ENCODE results near the gene LPCAT1. TPM values are rescaled to one million over a fixed set of nuclear protein-coding genes. Genes with fewer than 3 reads are reported as not detected.

LPCAT1 gene
- total RNA-seq, 1 donor from 2014 or later: 269 TPM

DNA sequence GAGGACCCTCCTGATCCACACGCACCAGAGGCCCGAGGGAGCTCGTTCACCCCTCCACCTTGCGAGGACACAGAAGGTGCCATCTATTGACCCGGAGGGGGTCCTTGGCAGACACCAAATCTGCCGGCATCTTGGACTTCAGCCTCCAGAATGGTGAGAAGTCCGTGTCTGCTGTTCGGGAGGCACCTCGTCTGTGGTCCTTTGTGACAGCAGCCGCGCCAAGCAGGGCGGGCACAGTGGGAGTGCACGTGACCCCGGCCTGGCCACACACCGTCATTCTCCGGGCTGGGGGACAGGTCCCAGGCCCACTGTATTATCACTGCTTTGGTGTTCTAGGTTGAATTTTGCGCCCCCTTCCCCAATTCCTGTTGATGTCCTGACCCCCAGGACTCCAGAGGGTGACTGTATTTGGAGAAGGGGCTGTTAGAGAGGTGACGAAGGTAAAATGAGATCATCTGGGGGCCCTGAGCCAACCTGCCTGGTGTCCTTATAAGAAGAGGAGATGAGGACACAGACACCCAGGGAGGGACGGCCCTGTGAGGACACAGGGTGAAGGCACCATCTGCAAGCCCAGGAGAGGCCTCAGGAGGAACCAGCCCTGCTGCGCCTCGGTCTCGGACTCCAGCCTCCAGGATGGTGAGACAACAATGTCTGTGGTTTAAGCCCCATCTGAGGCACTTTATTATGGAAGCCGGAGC is 15.7 kb downstream of the LPCAT1 start:
- intact Hi-C loops (cut with micrococcal nuclease): no loop called here
- TF ChIP-seq, protein P1, sequence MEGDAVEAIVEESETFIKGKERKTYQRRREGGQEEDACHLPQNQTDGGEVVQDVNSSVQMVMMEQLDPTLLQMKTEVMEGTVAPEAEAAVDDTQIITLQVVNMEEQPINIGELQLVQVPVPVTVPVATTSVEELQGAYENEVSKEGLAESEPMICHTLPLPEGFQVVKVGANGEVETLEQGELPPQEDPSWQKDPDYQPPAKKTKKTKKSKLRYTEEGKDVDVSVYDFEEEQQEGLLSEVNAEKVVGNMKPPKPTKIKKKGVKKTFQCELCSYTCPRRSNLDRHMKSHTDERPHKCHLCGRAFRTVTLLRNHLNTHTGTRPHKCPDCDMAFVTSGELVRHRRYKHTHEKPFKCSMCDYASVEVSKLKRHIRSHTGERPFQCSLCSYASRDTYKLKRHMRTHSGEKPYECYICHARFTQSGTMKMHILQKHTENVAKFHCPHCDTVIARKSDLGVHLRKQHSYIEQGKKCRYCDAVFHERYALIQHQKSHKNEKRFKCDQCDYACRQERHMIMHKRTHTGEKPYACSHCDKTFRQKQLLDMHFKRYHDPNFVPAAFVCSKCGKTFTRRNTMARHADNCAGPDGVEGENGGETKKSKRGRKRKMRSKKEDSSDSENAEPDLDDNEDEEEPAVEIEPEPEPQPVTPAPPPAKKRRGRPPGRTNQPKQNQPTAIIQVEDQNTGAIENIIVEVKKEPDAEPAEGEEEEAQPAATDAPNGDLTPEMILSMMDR (IDR thresholded peaks at IDR 0.05): no peak
- DNase-seq (peak; percentile 14), ATAC-seq (ENCODE audit: low read depth) (no peak)
- ChIA-PET CTCF (interaction anchor here (1.2 kb wide), 1 partner anchor 23 kb away, joined by 3 read pairs; no protein-coding TSS in a partner anchor), POLR2A (interaction anchor here (0.9 to 3.8 kb wide), 5 partner anchors 9 to 23 kb away, joined by 3 to 24 read pairs (median 4); partner anchors contain the start of gene LPCAT1)
- peaks cover 69% of the 10 kb centered on the region for H3K4me1 Mint-ChIP-seq
- peak overlapping the region; percentile 56 for H3K27ac Mint-ChIP-seq
- no peak overlapping the region for H3K4me3 Mint-ChIP-seq
- H3K27me3 Mint-ChIP-seq: no peaks in the 10 kb centered on the region
- peaks cover 61% of the 10 kb centered on the region for H3K36me3 Mint-ChIP-seq (ENCODE audit: low read depth)
- H3K9me3 Mint-ChIP-seq: no peaks in the 10 kb centered on the region

DNA sequence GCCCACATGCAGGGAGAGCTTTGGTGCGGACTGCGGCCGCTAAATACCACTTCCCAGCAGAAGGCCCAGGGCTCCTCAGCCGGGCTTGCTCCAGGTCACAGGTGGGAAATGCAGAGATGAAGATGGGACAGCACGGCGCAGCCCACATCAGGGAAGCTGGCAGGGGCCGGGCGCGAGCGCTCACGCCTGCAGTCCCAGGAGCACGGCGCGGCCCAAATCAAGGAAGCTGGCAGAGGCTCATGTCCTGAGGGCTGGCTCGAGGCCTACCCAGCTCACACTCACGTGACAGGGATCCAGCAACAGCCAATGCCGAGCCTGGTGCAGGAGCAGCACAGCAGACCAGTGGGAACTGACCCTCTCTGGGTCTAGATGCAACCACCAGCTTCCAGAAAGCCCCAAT is 16.3 kb downstream of the LPCAT1 start:
- Mint-ChIP-seq H3K9me3 (no peaks in the 10 kb centered on the region), H3K27me3 (no peaks in the 10 kb centered on the region), H3K27ac (peak overlapping the region; percentile 87), H3K4me3 (no peak overlapping the region), H3K36me3 (ENCODE audit: low read depth) (peaks cover 60% of the 10 kb centered on the region), H3K4me1 (peaks cover 74% of the 10 kb centered on the region)
- intact Hi-C loops (cut with micrococcal nuclease): no loop called here
- CTCF ChIA-PET: interaction anchor here (1.2 kb wide), 1 partner anchor 23 kb away, joined by 3 read pairs; no protein-coding TSS in a partner anchor
- DNase-seq: peak; percentile 13
- TF ChIP-seq, protein P1 (IDR thresholded peaks at IDR 0.05): no peak
- ATAC-seq (ENCODE audit: low read depth): no peak
- POLR2A ChIA-PET: interaction anchor here (0.9 to 3.8 kb wide), 3 partner anchors 15 to 23 kb away, joined by 3 to 24 read pairs (median 12); partner anchors contain the start of gene LPCAT1

DNA sequence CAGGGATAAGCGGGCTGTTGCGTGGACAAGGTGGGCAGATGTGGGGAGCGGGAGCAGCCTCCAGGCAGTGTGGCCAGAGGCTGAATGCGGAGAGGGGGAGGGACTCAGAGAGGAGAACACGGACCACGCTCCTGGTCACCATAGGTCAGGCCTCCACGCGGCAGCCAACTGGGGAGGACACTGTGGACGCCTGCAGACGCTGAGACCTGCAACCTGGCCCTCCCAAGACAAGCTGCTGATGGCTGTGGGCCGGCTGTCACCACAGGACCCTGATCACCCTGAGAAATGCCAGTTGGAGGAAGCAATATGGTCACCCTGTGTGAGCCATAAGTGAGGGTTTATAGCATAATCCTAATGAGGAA is 16.8 kb downstream of the LPCAT1 start:
- intact Hi-C loops (cut with micrococcal nuclease): no loop called here
- POLR2A ChIA-PET: interaction anchor here (0.9 to 3.8 kb wide), 5 partner anchors 12 to 22 kb away, joined by 3 to 24 read pairs (median 7); partner anchors contain the start of gene LPCAT1
- Mint-ChIP-seq H3K27me3 (no peaks in the 10 kb centered on the region), H3K4me3 (no peak overlapping the region), H3K27ac (peak overlapping the region; percentile 87), H3K4me1 (peaks cover 75% of the 10 kb centered on the region), H3K9me3 (no peaks in the 10 kb centered on the region), H3K36me3 (ENCODE audit: low read depth) (peaks cover 59% of the 10 kb centered on the region)
- TF ChIP-seq, protein P1 (IDR thresholded peaks at IDR 0.05): no peak
- CTCF ChIA-PET: interaction anchor here (1.2 to 1.7 kb wide), 2 partner anchors 22 to 27 kb away, joined by 3 to 4 read pairs; no protein-coding TSS in a partner anchor
- ATAC-seq (ENCODE audit: low read depth) (no peak), DNase-seq (no peak)

DNA sequence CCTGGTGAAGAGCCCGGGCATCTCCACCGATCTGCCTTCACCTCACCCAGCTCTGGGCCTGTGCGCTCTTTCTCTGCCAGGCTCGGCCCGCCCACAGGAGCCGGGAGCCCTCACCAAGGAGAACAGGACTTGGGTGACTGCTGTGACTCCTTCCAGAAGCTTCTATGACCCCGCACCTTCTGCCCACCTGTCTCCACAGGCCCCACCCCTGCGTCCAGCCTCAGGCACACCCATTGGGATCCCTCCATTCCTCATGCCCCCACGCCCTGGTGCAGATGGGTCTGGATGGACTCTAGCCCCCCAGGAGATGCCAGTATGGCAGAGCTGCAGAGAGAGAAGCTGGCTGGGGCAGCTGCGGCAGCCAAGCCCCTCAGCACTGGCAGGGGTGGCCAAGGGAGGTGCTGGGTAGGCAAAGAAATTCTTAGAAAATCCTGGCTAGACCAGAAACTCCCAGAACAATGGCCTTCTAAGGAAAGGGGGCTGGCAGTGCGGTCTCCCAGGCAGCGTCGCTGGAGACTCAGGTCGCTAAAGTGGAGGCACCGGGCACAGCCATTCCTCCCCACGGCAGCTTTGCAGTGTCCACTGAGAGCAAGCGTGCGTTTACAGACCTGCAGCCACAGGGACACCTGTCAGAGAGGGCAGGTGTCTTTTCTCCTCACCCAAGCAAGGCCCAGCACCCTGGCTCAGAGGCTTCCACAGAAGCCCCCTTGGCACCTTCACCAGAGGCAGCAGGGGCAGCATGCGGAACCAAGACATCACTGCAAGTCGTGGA is 17.3 kb downstream of the LPCAT1 start:
- peaks cover 76% of the 10 kb centered on the region for H3K4me1 Mint-ChIP-seq

More for the DNA sequence above, 17.3 kb downstream of the LPCAT1 start:
- Mint-ChIP-seq H3K27ac (peak overlapping the region; percentile 87), H3K27me3 (no peaks in the 10 kb centered on the region), H3K36me3 (ENCODE audit: low read depth) (peaks cover 56% of the 10 kb centered on the region), H3K9me3 (no peaks in the 10 kb centered on the region), H3K4me3 (no peak overlapping the region)
- no peak for ATAC-seq (ENCODE audit: low read depth)
- TF ChIP-seq, protein P1 (IDR thresholded peaks at IDR 0.05): no peak
- intact Hi-C loops (cut with micrococcal nuclease): no loop called here
- POLR2A ChIA-PET: interaction anchor here (1.0 to 3.8 kb wide), 9 partner anchors 10 to 162 kb away, joined by 3 to 24 read pairs (median 7); partner anchors contain the start of genes CLPTM1L and LPCAT1
- DNase-seq: no peak
- CTCF ChIA-PET: interaction anchor here (0.7 to 1.7 kb wide), 2 partner anchors 26 to 127 kb away, joined by 3 to 4 read pairs; no protein-coding TSS in a partner anchor
